ENCODE data around the gene DCN.

DNA sequence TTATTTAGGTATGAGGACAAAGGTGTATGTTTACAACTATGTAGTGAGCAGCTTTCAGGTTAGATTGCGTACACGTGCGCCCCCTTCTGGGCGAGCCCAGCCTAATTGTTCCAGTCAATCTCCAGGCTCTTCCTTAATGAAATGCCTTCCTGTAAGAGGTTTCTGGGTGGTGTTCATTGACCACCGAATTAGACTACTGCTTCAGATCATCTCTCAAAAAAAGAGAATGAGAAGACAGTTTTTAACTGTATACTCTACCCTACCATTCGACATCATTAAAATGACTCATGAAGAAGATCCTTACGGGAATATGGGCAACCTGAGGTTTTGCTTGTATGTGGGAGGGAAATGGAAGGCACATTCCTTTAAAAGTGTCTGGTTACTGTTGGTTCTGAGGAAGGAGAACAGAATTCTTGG is 73.5 kb downstream of the DCN start:
- TF ChIP-seq, protein P1, sequence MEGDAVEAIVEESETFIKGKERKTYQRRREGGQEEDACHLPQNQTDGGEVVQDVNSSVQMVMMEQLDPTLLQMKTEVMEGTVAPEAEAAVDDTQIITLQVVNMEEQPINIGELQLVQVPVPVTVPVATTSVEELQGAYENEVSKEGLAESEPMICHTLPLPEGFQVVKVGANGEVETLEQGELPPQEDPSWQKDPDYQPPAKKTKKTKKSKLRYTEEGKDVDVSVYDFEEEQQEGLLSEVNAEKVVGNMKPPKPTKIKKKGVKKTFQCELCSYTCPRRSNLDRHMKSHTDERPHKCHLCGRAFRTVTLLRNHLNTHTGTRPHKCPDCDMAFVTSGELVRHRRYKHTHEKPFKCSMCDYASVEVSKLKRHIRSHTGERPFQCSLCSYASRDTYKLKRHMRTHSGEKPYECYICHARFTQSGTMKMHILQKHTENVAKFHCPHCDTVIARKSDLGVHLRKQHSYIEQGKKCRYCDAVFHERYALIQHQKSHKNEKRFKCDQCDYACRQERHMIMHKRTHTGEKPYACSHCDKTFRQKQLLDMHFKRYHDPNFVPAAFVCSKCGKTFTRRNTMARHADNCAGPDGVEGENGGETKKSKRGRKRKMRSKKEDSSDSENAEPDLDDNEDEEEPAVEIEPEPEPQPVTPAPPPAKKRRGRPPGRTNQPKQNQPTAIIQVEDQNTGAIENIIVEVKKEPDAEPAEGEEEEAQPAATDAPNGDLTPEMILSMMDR (IDR thresholded peaks at IDR 0.05) = peak; percentile 37 to 68 (median 53)
- no peak for TF ChIP-seq POLR2A (IDR thresholded peaks at IDR 0.05)
